ENCODE results near the gene GAD2. TPM values are rescaled to one million over a fixed set of nuclear protein-coding genes. Genes with fewer than 3 reads are reported as not detected.

Gene GAD2
- total RNA-seq, 2 experiments from 2014 or later: not detected

DNA sequence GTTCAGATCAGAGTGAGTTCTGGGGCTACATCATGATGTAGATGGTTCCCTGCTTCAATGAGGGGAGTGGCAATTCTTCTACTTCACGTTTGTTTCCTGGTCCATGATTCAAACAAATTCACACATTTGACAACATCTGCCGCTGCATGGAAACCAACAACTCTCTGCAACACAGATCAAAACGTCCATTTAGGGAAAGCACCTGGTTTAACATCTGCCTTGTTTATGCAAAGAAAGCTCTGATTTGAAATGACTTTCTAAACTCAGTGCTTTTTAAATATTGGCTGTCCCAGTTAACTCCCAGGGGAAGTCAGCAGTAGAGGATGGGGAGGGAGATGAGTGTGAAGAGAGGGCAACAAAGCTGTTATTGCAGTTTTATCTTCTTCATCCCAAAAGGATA lies 93.8 kb downstream of the GAD2 start:
- CTCF ChIA-PET: no interaction called here
- no peak overlapping the region for H3K4me3 Mint-ChIP-seq
- no peak overlapping the region for H3K27ac Mint-ChIP-seq
- H3K27me3 Mint-ChIP-seq: peaks cover 29% of the 10 kb centered on the region
- no peaks in the 10 kb centered on the region for H3K9me3 Mint-ChIP-seq
- no peaks in the 10 kb centered on the region for H3K36me3 Mint-ChIP-seq (ENCODE audit: low read depth)
- DNase-seq: no peak
- POLR2A ChIA-PET: no interaction called here
- no peaks in the 10 kb centered on the region for H3K4me1 Mint-ChIP-seq

DNA sequence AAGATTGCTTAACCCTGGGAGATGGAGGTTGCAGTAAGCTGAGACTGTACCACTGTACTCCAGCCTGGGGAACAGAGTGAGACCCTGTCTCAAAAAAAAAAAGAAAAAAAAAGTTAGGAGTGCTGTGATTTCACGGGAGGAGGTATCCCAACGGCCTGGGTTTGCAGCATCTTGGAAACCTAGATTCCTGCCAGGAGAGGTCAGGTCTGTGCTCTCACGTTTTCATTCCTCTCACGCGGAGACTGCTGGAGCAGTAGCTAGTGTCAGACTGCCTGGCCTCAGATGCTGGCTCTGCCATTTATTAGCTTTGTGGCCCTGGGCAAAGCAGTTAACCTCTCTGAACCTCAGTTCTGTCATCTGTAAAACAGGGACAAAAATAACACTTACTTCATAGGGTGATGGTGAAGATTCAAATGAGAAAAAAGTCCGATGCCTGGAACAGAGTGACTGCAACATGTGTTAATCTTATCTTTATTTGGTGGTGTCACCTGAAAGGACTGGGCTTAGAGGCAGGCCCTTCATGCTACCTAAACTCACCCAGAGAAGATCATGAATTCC lies 94.9 kb downstream of the GAD2 start:
- H3K4me1 Mint-ChIP-seq: no peaks in the 10 kb centered on the region
- ChIA-PET POLR2A (no interaction called here), CTCF (no interaction called here)
- H3K4me3 Mint-ChIP-seq: no peak overlapping the region
- H3K9me3 Mint-ChIP-seq: no peaks in the 10 kb centered on the region
- DNase-seq: no peak
- H3K27ac Mint-ChIP-seq: no peak overlapping the region
- H3K36me3 Mint-ChIP-seq (ENCODE audit: low read depth): no peaks in the 10 kb centered on the region
- peaks cover 29% of the 10 kb centered on the region for H3K27me3 Mint-ChIP-seq

DNA sequence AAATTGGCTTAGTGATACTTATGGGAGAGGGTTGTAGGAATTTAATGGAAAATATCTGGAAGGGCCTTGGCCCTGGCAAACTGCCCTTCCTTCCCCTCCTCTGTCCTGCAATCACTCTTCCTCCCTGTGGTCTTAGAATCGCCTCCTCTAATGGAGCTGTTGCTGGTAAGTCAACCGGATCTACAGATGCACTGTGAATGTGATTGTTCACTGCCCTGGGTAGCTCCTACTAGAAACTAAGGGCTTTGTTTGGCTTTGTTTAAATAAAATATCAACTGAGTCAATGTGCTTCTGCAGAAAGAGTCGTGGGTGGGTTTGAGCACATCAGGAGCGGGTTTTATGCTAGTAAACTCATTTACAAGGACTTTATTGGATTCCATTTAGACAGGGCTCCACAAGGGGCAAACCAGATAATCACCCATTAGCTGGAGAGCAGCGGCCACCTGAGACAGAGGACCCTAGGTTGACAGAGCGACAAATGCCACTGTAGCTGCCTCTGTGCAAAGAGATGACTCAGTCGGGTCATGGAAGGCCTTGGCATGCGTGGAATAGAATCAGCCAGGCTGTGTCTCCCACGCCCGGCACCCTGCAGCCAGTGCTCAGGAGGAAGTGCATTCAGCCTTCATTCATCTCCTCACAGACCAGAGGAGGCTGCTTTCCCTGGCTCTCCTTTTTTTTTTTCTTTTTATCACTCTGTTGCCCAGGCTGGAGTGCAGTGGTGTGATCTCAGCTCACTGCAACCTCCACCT lies 97.9 kb downstream of the GAD2 start:
- Mint-ChIP-seq H3K27me3 (peaks cover 18% of the 10 kb centered on the region), H3K9me3 (no peaks in the 10 kb centered on the region), H3K36me3 (ENCODE audit: low read depth) (no peaks in the 10 kb centered on the region), H3K4me1 (no peaks in the 10 kb centered on the region), H3K27ac (no peak overlapping the region), H3K4me3 (no peak overlapping the region)
- POLR2A ChIA-PET: no interaction called here
- CTCF ChIA-PET: no interaction called here
- DNase-seq: no peak

DNA sequence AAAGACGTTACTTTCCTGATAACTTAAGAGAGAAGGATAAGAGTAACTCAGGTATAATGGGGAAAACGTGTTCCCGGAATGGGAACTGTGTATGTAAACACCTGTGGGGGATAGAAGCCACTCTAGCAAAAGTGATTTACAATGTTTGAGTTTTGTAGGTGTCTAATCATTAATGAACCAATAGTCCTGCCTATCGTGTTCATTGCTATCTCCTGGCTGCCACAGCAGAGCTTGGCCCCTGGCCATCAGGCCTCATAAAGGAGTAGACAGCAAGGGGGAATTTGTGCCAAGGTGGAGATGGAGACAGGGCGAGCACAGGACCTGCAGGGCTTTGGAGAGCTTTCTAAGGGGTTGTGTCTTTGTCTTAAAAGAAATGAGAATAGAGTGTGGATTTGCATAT lies 102.1 kb downstream of the GAD2 start:
- Mint-ChIP-seq H3K4me1 (no peaks in the 10 kb centered on the region), H3K27me3 (peaks cover 9% of the 10 kb centered on the region), H3K27ac (no peak overlapping the region), H3K4me3 (no peak overlapping the region), H3K9me3 (no peaks in the 10 kb centered on the region), H3K36me3 (ENCODE audit: low read depth) (no peaks in the 10 kb centered on the region)
- ChIA-PET CTCF (no interaction called here), POLR2A (no interaction called here)
- no peak for DNase-seq

DNA sequence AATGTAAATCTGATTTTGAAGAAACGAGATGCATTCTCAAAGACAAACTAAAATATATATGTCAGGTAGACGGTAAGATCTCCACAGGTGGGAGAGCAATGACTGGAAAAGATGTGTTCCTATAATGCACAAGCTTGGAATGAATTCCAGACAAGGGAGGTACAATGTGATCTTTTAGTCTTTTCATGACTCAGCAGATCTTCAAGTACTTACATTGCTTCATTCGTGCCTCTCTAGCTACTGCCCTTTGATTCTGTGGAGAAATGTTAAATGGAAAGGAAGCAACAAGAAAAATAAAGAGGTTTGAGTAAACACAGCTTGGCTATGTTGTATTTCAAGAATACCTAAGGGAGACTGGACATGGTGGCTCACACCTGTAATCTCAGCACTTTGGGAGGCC lies 106.6 kb downstream of the GAD2 start:
- no peaks in the 10 kb centered on the region for H3K4me1 Mint-ChIP-seq
- no peak overlapping the region for H3K27ac Mint-ChIP-seq
- ChIA-PET CTCF (no interaction called here), POLR2A (no interaction called here)
- H3K4me3 Mint-ChIP-seq: no peak overlapping the region
- no peaks in the 10 kb centered on the region for H3K36me3 Mint-ChIP-seq (ENCODE audit: low read depth)
- peaks cover 18% of the 10 kb centered on the region for H3K27me3 Mint-ChIP-seq
- no peaks in the 10 kb centered on the region for H3K9me3 Mint-ChIP-seq
- DNase-seq: no peak

DNA sequence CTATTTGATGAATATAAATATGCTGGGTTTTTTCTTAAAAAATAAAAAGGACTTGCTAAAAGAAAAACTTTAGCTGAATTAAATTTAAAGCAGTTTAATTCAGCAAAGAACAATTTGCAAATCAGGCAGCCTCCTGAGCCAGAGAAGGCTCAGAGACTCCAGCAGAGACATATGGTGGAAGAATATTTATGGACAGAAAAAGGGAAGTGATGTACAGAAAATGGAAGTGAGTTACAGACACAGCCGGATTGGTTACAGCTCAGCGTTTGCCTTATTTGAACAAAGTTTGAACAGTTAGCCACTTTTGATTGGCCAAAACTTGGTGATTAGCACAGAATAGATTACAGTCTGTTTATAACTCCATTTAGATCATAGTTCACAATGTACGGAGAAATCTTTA lies 110.3 kb downstream of the GAD2 start:
- Mint-ChIP-seq H3K4me1 (peaks cover 4% of the 10 kb centered on the region), H3K36me3 (ENCODE audit: low read depth) (no peaks in the 10 kb centered on the region), H3K4me3 (no peak overlapping the region), H3K27me3 (peaks cover 18% of the 10 kb centered on the region), H3K27ac (no peak overlapping the region), H3K9me3 (no peaks in the 10 kb centered on the region)
- POLR2A ChIA-PET: no interaction called here
- DNase-seq: no peak
- CTCF ChIA-PET: interaction anchor here (1.5 kb wide), 1 partner anchor 9 kb away, joined by 3 read pairs; no protein-coding TSS in a partner anchor

DNA sequence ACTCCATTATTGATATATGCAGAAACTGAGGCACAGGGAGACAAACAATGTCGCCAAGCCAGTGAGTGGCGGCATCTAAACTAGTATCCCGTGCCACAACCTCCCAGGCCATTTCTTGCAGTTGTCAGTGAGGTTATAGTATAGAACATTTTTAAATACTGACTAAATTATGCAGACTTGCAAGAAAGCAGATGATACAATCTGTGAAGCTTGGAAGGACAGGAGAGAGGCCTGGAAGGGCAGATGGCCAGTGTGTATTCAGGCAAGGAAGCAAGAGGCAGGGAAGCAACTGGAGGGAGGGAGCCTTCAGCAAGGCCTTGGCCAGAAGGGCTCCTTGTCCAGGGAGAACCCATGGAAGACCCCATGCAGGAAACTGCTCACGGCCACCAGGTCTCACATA lies 111.2 kb downstream of the GAD2 start:
- Mint-ChIP-seq H3K27me3 (peaks cover 17% of the 10 kb centered on the region), H3K9me3 (no peaks in the 10 kb centered on the region), H3K27ac (no peak overlapping the region), H3K4me1 (peaks cover 4% of the 10 kb centered on the region), H3K4me3 (no peak overlapping the region), H3K36me3 (ENCODE audit: low read depth) (no peaks in the 10 kb centered on the region)
- DNase-seq: no peak
- POLR2A ChIA-PET: no interaction called here
- CTCF ChIA-PET: no interaction called here

DNA sequence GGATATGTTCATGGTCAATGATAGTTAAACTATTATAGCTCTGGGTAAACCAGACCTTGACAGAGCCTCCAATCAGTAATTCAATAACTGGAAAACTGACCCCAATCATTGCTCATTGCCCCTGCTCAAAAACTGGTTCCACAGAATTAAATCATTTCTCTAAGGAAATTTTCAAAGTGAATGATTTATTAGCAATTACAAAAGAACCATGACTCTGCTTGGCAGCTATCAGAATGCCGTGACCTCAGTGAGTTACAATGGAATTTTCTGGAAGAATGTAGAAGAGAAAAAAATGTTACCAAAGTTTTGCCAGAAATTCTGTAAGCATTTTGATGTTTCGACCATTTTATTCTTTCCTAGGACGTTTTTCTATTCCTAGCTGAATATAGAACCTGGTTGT lies 114.8 kb downstream of the GAD2 start:
- Mint-ChIP-seq H3K27me3 (peaks cover 15% of the 10 kb centered on the region), H3K4me3 (no peak overlapping the region), H3K4me1 (peaks cover 10% of the 10 kb centered on the region), H3K9me3 (peaks cover 2% of the 10 kb centered on the region), H3K27ac (no peak overlapping the region), H3K36me3 (ENCODE audit: low read depth) (peaks cover 4% of the 10 kb centered on the region)
- ChIA-PET CTCF (no interaction called here), POLR2A (no interaction called here)
- DNase-seq: no peak

DNA sequence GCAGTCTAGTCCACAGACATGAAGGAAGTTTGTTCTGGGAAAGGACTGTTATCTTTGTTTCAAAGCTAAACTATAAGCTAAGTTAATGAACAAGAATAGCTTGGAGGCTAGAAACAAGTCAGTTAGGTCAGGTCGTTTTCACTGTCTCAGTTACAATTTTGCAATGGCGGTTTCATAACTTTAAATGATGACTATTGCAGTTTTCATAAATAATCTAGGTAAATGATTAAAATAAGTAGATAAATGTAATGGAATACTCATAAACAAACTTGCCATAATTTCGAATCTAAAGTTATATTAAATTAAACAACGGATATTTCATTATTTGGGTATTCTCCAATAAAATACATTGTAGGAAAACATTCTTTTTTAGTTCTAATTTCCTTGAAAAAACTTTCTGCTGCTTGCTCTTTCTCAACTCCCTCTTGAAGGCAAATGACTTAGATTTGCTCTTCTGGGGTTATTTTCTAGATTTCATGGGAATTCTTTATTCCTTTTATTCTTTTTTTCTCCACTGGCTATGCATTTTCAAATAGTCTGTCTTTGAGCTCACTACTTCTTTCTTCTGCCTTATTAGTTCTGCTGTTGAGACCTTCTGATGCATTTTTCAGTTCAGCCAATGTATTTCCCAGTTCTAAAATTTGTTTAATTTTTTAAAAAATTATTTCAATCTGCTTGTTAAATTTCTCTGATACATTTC lies 117.8 kb downstream of the GAD2 start:
- H3K27me3 Mint-ChIP-seq: peaks cover 5% of the 10 kb centered on the region
- ChIA-PET POLR2A (interaction anchor here (1.7 kb wide), 1 partner anchor 363 kb away, joined by 5 read pairs; the partner anchor contains the start of gene PDSS1), CTCF (interaction anchor here (1.5 to 4.3 kb wide), 3 partner anchors 221 to 548 kb away, joined by 12 to 58 read pairs (median 20); no protein-coding TSS in a partner anchor)
- H3K9me3 Mint-ChIP-seq: peaks cover 2% of the 10 kb centered on the region
- DNase-seq: no peak
- H3K36me3 Mint-ChIP-seq (ENCODE audit: low read depth): peaks cover 4% of the 10 kb centered on the region
- H3K4me1 Mint-ChIP-seq: peaks cover 14% of the 10 kb centered on the region
- no peak overlapping the region for H3K4me3 Mint-ChIP-seq
- no peak overlapping the region for H3K27ac Mint-ChIP-seq

DNA sequence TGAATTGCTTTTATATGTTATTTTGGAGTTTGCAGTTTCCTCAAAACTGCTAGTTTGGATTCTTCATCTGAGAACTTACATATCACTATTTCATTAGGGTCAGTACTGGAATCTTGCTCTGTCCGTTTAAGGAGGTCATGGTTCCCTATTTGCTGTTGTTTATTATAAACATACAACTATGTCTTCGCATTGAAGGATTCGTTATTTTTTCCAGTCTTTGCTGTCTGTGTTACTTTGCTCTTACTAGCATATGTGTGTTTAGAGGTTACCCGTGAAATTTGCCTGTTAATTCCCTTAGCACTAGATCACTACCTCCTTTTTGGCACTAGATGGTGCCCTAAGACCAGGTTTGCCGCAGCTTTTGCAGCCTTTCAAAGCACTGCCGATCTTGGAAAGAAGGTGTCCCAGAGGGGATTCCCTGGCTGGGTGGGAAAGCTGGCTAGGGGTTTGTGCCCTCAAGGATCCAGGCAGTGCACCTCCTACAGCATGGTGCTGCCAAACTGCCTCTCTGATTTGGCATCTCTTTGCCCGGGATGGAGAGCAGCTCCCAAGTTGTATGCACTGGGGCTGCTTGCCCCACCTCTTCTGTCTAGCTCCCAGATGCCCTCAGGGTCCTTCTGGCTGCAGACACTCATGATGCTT lies 118.5 kb downstream of the GAD2 start:
- DNase-seq: peak; percentile 68
- peak overlapping the region; percentile 69 for H3K4me3 Mint-ChIP-seq
- H3K4me1 Mint-ChIP-seq: peaks cover 10% of the 10 kb centered on the region
- peaks cover 2% of the 10 kb centered on the region for H3K9me3 Mint-ChIP-seq
- POLR2A ChIA-PET: interaction anchor here (0.7 to 1.7 kb wide), 4 partner anchors 149 to 362 kb away, joined by 3 to 5 read pairs (median 4); partner anchors contain the start of gene PDSS1
- H3K27ac Mint-ChIP-seq: peak overlapping the region; percentile 61
- CTCF ChIA-PET: interaction anchor here (0.6 to 4.3 kb wide), 12 partner anchors 9 to 548 kb away, joined by 3 to 58 read pairs (median 4); no protein-coding TSS in a partner anchor
- H3K36me3 Mint-ChIP-seq (ENCODE audit: low read depth): peaks cover 4% of the 10 kb centered on the region
- H3K27me3 Mint-ChIP-seq: peaks cover 5% of the 10 kb centered on the region

DNA sequence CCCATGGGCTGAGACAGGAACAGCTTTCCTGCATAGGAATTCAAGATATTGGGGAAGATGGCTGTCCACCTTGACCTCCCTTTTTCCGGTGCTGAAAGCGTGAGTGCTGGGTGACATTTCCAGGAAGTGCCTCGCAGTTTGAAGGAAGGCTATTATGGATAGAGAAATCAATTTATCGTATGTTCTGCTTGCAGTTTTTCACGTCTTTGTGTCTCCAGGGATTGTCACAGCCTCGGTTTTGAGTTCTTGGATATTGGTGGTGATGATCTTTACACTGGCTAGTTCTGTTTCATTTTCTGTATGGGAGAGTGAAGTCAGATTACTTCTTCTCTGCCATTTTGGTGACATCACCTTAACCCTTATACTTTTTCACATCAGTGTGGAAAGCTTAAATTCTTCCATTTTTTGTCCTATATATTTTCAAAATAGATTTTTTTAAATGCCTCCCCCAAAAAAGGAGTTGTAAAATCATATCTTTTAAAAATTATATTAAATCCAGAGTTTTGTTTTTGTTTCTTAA lies 119.1 kb downstream of the GAD2 start:
- Mint-ChIP-seq H3K4me1 (peaks cover 10% of the 10 kb centered on the region), H3K9me3 (peaks cover 3% of the 10 kb centered on the region), H3K27ac (peak overlapping the region; percentile 61), H3K27me3 (peaks cover 5% of the 10 kb centered on the region), H3K4me3 (peak overlapping the region; percentile 69), H3K36me3 (ENCODE audit: low read depth) (peaks cover 4% of the 10 kb centered on the region)
- ChIA-PET POLR2A (interaction anchor here (0.6 to 1.7 kb wide), 5 partner anchors 148 to 362 kb away, joined by 3 to 5 read pairs (median 3); partner anchors contain the start of gene PDSS1), CTCF (interaction anchor here (0.6 to 4.3 kb wide), 12 partner anchors 9 to 547 kb away, joined by 3 to 58 read pairs (median 4); no protein-coding TSS in a partner anchor)
- DNase-seq: no peak

DNA sequence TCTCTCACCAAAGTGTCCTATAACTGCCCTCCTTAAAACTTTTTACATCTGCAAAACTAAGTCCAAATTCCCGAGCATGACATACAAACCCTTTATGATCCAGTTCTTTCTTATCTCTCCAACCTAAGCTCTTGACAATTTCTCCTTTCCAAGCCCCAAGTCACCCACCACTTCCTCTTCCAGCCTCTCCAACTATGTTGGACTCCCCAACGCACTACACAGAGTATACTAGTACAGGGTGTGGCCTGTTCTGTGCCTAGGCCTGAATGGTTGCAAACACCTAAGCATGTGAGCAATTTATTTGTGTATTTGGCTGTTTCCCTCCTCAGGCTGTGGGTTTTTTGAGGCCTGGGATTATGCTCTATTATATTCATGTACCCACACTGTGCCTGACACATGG lies 120.4 kb downstream of the GAD2 start:
- Mint-ChIP-seq H3K9me3 (peaks cover 5% of the 10 kb centered on the region), H3K4me1 (peaks cover 14% of the 10 kb centered on the region), H3K27ac (no peak overlapping the region), H3K36me3 (ENCODE audit: low read depth) (peaks cover 4% of the 10 kb centered on the region), H3K27me3 (peaks cover 3% of the 10 kb centered on the region), H3K4me3 (no peak overlapping the region)
- no peak for DNase-seq
- CTCF ChIA-PET: interaction anchor here (4.3 kb wide), 1 partner anchor 219 kb away, joined by 58 read pairs; no protein-coding TSS in a partner anchor
- POLR2A ChIA-PET: no interaction called here

DNA sequence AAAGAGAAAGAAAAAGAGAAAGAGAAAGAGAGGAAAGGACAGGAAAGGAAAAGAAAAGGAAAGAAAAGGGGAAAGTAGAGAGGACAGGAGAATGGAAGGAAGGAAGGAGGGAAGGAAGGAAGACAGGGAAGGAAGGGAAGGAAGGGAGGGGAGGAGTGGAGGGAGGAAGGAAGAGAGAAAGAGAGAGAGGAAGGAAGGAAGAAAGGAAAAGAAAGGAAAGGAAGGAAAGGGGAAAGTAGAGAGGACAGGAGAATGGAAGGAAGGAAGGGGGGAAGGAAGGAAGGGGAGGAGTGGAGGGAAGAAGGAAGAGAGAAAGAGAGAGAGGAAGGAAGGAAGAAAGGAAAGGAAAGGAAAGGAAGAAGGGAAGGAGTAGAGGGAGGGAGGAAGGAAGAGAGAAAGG lies 125.1 kb downstream of the GAD2 start:
- peaks cover 3% of the 10 kb centered on the region for H3K9me3 Mint-ChIP-seq
- ChIA-PET CTCF (no interaction called here), POLR2A (no interaction called here)
- peaks cover 4% of the 10 kb centered on the region for H3K27me3 Mint-ChIP-seq
- H3K4me1 Mint-ChIP-seq: peaks cover 7% of the 10 kb centered on the region
- H3K36me3 Mint-ChIP-seq (ENCODE audit: low read depth): no peaks in the 10 kb centered on the region
- no peak overlapping the region for H3K27ac Mint-ChIP-seq
- no peak overlapping the region for H3K4me3 Mint-ChIP-seq
- no peak for DNase-seq
